Liver (tissue), 3 donors: Measurements from ENCODE around the gene METTL8.

Experiments used
- CTCF ChIP-seq: fragments of 150-350 bp; IDR thresholded peaks from 2 replicates; pipeline ENCODE4 v1.5.1; 2017; ENCODE audit warnings: improper control_type of control experiment, low read depth, low read length; ENCODE audit not compliant: missing input control
- GABPA ChIP-seq, 2 donors: IDR thresholded peaks in 1 of 2; conservative IDR thresholded peaks in 1 of 2; 2 replicates each; pipeline ENCODE4 v1.6.1; 2016; ENCODE audit warnings: antibody characterized with exemption in 2 of 2, mild to moderate bottlenecking in 1 of 2, moderate library complexity in 1 of 2
- YY1 ChIP-seq: IDR thresholded peaks from 2 replicates; pipeline ENCODE4 v1.6.1; 2016; ENCODE audit warnings: antibody characterized with exemption, mild to moderate bottlenecking
- donor health status: healthy.
- donor health status: healthy.

GRCh38 chr2:171387052-171387451 lies 46.7 kb downstream of the METTL8 start:
- no peak for TF ChIP-seq CTCF
- TF ChIP-seq YY1 = no peak
- no peak for TF ChIP-seq GABPA (IDR thresholded peaks at IDR 0.05 in 1 of 2, conservative IDR thresholded peaks at IDR 0.05 in 1 of 2)
